Natural killer cell (primary cell): ENCODE results near the gene NSF. TPM values are rescaled to one million over a fixed set of nuclear protein-coding genes. Genes with fewer than 3 reads are reported as not detected.
"Not testable (repeated sequence)": the region's sequence is repeated elsewhere in the genome, so short reads cannot be mapped to it uniquely, and the experiment has no call there.

ENCODE experiments used
- ATAC-seq, 3 donors: fragments of 150-1000 bp in 2 of 3; fragments of 200-7000 bp in 1 of 3; cut with Tn5 transposase; 1 replicate in 1 of 3; 2 replicates in 2 of 3; pipeline ENCODE4 v1.10.0; 2021; ENCODE audit warnings: mild to moderate bottlenecking in 2 of 3, moderate library complexity in 2 of 3
- DNase-seq, 2 donors: peaks; one replicate each; pipeline versions ENCODE4 v3.0.0 to v3.0.0-alpha.2; 2013 to 2021; ENCODE audit warnings: mixed read lengths in 1 of 2
- H3K27ac ChIP-seq: one replicate; pipeline ENCODE4 v1.5.1; 2013; ENCODE audit warnings: mild to moderate bottlenecking, low read length
- H3K27me3 ChIP-seq: one replicate; pipeline ENCODE4 v1.6.1; 2013; ENCODE audit warnings: low read length; ENCODE audit not compliant: control insufficient read depth, insufficient read depth
- H3K36me3 ChIP-seq: one replicate; pipeline ENCODE4 v1.6.1; 2013; ENCODE audit warnings: low read length; ENCODE audit not compliant: control insufficient read depth, insufficient read depth
- H3K4me1 ChIP-seq: one replicate; pipeline ENCODE4 v1.6.1; 2013; ENCODE audit warnings: low read length; ENCODE audit not compliant: control insufficient read depth, insufficient read depth
- H3K4me3 ChIP-seq: one replicate; pipeline ENCODE4 v1.5.1; 2013; ENCODE audit warnings: low read length
- H3K9me3 ChIP-seq: one replicate; pipeline ENCODE4 v1.6.1; 2013; ENCODE audit warnings: low read length; ENCODE audit not compliant: control insufficient read depth, insufficient read depth
- H3K27ac Mint-ChIP-seq, 2 donors: one replicate each; pipeline ENCODE4 v1.8.0; 2022; ENCODE audit warnings: mild to moderate bottlenecking in 2 of 2, mixed read lengths in 2 of 2, moderate library complexity in 1 of 2
- H3K27me3 Mint-ChIP-seq, 2 donors: one replicate each; pipeline ENCODE4 v1.8.0; 2022; ENCODE audit warnings: low read depth in 2 of 2, mixed read lengths in 2 of 2
- H3K36me3 Mint-ChIP-seq: one replicate; pipeline ENCODE4 v1.8.0; 2022; ENCODE audit warnings: mixed read lengths
- H3K4me1 Mint-ChIP-seq, 2 donors: one replicate each; pipeline ENCODE4 v1.8.0; 2022; ENCODE audit warnings: mixed read lengths in 2 of 2
- H3K4me3 Mint-ChIP-seq: one replicate; pipeline ENCODE4 v1.8.0; 2022; ENCODE audit warnings: mild to moderate bottlenecking, moderate library complexity, mixed read lengths
- H3K9me3 Mint-ChIP-seq, 2 donors: one replicate each; pipeline ENCODE4 v1.8.0; 2022; ENCODE audit warnings: mixed read lengths in 2 of 2
- WGBS: methylation state at CpG from one replicate; pipeline ENCODE4 v1.1.7; 2013; ENCODE audit warnings: missing lambda C conversion rate; ENCODE audit not compliant: insufficient coverage; 5-methylcytosine and 5-hydroxymethylcytosine counted together
- intact Hi-C: fragments of 100-400 bp; cut with micrococcal nuclease; formaldehyde crosslinking; loops from one replicate; pipeline ENCODE4 v1.14.2; 2022
- total RNA-seq, 4 donors: library from RNA; stranded (reverse); fragments of 120-200 nt in 1 of 4; gene quantifications; one replicate each; pipeline versions ENCODE4 v1.2.3 to v1.2.4, GENCODE V29; 2013 to 2022

Gene NSF
- total RNA-seq, 3 donors from 2014 or later (not counting 1 experiment from before 2014, with no cell fraction given), result 32.2 to 45.1 (median 39.9) TPM

DNA sequence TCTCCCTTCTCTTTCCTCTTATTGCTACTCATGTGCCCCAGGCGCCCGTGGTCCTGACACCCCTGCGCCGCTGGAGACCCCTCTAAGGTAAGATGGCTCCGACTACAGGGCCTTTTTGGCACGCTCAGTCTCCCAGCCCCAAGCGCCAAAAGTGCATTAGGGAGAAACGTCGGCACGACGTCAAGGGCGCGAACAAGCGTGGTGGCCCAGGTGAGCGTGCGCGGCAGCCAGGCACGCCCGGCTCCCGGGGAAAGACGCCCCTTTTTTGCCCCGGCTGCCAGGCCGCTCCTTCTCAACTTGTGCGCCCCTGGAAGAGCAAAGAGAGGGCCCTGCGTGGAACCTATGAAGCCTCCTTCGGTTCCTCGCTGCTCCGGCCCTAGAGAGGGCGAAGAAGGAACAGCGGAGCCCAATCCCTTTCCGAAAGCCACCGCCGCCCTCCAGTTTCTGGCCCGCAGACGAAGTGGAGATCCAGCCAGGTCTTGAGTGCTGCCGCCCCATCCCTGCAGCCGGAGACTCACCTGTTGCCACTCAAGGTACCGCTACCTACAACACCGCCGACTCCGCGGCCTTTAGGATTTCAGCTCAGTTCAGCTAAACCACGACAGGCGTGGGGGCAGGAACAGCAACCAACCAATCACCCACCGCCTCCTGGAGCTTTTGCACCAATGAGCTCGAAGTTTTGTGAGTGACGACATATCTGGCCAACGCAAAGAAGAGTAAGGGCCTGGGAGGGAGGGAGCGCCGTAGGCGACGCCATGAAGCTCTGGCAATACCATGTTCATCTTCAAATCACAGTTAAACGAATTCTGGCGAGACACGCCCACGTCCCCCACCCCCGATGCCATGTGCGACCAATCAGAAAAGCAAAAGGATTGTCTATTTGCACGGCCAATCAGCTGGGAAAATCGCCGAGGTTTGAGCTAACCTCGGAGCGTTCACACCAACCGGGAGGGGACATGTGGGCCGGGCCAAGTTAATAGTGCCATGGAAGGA is 11.1 kb upstream of the NSF start, which contains the start of gene ARL17A:
ARL17A (minus strand) TSS at position 609 of the 993 bp plus-strand sequence. CDS start 3,369 bp downstream, outside the sequence.
- H3K4me1 Mint-ChIP-seq, H3K9me3 Mint-ChIP-seq: not testable (repeated sequence)
- peak in 1 of 2 donors; percentile 66 for DNase-seq

DNA sequence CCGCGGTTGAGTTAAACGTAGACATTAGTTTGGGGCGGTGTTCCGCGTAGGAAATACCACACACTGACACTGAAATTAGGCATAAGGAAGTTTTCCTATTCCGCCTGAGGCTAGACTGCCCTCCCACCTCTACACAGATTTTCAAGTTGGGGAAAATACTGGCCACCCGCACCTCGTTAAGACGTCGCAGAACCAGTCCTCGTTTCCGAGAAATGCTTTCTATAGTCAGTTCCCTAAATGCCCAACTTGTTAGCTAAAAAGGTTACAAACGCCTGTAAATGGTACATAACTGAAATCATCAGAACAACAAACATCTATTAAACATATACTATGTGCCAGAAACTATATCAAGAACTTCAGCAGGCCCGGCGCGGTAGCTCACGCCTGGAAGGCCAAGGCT is 10.4 kb upstream of the NSF start:
- H3K27ac ChIP-seq, result peak overlapping the region; percentile 49
- H3K27me3 ChIP-seq, intact Hi-C loops, H3K4me1 Mint-ChIP-seq, H3K27me3 Mint-ChIP-seq, H3K4me3 Mint-ChIP-seq, H3K36me3 ChIP-seq, H3K9me3 ChIP-seq, H3K4me1 ChIP-seq, H3K27ac Mint-ChIP-seq, H3K9me3 Mint-ChIP-seq, H3K36me3 Mint-ChIP-seq, H3K4me3 ChIP-seq, DNase-seq, ATAC-seq: not testable (repeated sequence)
- WGBS, result no CpG with 5 or more reads among the region's 18 CpGs

More for the DNA sequence above, 11.1 kb upstream of the NSF start, which contains the start of gene ARL17A:
- H3K27me3 ChIP-seq, H3K36me3 Mint-ChIP-seq, H3K4me1 ChIP-seq, H3K9me3 ChIP-seq, H3K36me3 ChIP-seq, H3K4me3 ChIP-seq, H3K4me3 Mint-ChIP-seq, H3K27me3 Mint-ChIP-seq, intact Hi-C loops, H3K27ac Mint-ChIP-seq: not testable (repeated sequence)
- no CpG with 5 or more reads among the region's 65 CpGs for WGBS
- peak; percentile 91 to 99 (median 92) for ATAC-seq
- peak within 1 kb of the TSS; percentile 49 for H3K27ac ChIP-seq

DNA sequence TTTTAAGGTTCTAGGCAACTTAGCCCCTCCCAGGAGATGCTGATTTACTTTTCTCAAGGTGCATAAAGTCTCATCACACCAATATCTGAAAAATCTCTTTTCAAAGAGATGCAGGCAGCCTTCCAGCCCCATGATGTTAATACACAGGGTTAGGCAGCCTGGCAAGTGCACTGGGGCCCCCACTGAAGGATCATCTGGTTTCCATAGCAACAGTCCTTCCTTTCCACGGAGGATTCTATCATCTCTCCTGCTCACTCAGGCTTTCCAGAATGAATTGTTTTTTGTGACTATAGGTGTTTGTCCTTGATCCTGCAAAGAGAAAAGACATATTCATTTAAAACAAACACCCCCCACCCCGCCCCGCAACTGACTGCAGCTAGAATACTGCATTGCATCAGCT is 5.0 kb upstream of the NSF start:
- H3K9me3 Mint-ChIP-seq, H3K4me1 Mint-ChIP-seq, DNase-seq, intact Hi-C loops, H3K36me3 Mint-ChIP-seq, H3K27me3 Mint-ChIP-seq, H3K27ac ChIP-seq, H3K27me3 ChIP-seq, H3K36me3 ChIP-seq, H3K9me3 ChIP-seq, H3K4me3 Mint-ChIP-seq, H3K27ac Mint-ChIP-seq, ATAC-seq, H3K4me3 ChIP-seq, H3K4me1 ChIP-seq: not testable (repeated sequence)
- no CpG with 5 or more reads among the region's 3 CpGs for WGBS

DNA sequence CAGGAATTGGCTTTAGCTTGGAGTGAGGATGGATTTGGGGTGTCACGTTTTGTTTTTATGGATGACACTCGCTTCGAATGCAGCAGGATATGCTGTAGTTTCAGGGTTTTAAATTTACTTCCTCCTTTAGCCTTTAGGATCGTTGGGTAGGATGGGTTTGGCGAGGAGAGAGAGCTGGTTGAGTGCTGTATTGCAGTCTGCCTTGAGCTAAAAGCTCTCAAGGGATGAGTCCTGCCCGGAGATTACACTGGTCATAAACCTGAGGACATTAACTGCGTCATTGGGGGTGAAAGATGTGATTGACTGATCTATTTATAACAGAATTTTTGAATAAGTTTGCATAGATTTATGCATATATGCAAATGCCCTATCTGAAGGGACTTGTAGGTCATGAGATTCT is 863 bp downstream of the NSF start:
- H3K4me3 Mint-ChIP-seq, H3K36me3 ChIP-seq, H3K27me3 ChIP-seq, H3K27ac ChIP-seq, H3K27ac Mint-ChIP-seq, DNase-seq, H3K9me3 ChIP-seq, H3K36me3 Mint-ChIP-seq, H3K9me3 Mint-ChIP-seq, H3K4me3 ChIP-seq, H3K27me3 Mint-ChIP-seq, intact Hi-C loops, H3K4me1 ChIP-seq, H3K4me1 Mint-ChIP-seq: not testable (repeated sequence)
- ATAC-seq, result peak; percentile 26 to 48 (median 45)
- WGBS, result no CpG with 5 or more reads among the region's 7 CpGs

DNA sequence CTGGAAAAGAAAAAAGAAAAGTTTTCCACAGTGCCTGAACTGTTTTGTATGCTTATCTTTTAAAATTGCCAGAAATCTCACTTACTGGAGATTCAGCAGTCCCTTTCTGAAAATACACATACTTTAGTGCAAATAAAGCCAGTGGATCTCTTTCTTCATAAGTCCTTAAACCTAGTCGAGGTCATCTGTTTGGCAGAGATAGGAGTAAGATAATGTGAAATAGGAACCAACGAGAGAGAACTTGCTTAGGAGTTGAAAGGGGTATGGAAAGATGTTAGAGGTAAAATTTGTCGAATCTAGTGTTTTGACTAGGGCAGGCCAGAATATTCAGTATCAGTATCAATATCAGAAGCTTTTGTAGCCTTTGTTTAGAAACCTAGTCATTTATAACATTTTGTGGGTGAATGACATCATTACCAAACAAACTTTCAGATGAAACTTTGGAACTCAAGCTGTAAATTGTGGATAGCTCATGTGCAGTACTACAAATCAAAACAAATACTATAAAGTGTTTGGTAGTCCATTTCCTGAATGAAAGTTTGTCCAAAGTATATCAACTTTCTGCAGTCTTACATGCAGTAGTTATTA is 8.0 kb downstream of the NSF start:
- H3K27me3 Mint-ChIP-seq, H3K9me3 ChIP-seq, H3K4me1 Mint-ChIP-seq, DNase-seq, H3K27me3 ChIP-seq, H3K9me3 Mint-ChIP-seq, H3K27ac Mint-ChIP-seq, H3K36me3 ChIP-seq, H3K4me3 Mint-ChIP-seq, ATAC-seq, intact Hi-C loops, H3K27ac ChIP-seq, H3K36me3 Mint-ChIP-seq, H3K4me1 ChIP-seq, H3K4me3 ChIP-seq: not testable (repeated sequence)
- no CpG with 5 or more reads among the region's 3 CpGs for WGBS

DNA sequence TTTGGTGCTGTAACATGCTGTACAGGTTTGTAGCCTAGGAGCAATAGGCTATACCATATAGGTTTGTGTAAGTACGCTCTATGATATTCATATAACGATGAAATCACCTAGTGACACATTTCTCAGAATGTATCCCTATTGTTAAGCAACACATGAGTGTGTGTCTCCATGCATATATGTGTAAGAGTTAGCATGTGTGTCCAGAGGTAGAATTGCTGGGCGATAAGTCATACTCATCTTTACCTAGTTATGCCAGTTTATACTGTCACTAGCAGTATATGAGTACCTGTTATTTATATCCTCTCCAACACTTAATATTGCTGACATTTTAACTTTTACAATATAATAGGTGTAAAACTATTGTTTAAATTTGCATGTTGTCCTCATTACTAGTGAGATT is 10.3 kb downstream of the NSF start:
- H3K4me1 Mint-ChIP-seq, H3K4me1 ChIP-seq, H3K9me3 ChIP-seq, H3K27ac Mint-ChIP-seq, H3K36me3 Mint-ChIP-seq, H3K27me3 ChIP-seq, H3K27ac ChIP-seq, H3K9me3 Mint-ChIP-seq, intact Hi-C loops, ATAC-seq, DNase-seq, H3K4me3 Mint-ChIP-seq, H3K4me3 ChIP-seq, H3K36me3 ChIP-seq, H3K27me3 Mint-ChIP-seq: not testable (repeated sequence)
- WGBS, result no CpG with 5 or more reads among the region's 3 CpGs

DNA sequence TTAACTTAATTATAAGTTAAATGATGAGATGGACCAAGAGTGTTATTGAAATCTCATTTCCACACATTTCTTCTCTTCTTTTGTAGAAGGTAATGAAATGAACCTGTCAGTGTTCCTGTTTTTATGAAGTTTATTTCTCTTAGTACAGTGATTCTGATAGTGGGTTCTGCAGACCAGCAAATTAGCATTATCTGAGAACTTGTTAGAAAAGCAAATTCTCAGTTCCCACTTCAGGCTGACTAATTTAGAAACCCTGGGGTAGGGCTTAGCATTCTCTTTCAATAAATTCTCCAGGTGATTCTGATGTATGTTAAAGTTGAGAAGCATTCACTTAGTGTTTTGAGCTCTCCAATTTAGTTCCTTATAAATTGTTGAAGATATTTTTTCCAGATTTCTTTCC is 12.7 kb downstream of the NSF start:
- H3K36me3 Mint-ChIP-seq, DNase-seq, intact Hi-C loops, H3K9me3 Mint-ChIP-seq, H3K36me3 ChIP-seq, H3K4me1 ChIP-seq, H3K4me3 ChIP-seq, H3K4me1 Mint-ChIP-seq, ATAC-seq, H3K9me3 ChIP-seq, H3K27me3 ChIP-seq, H3K27ac ChIP-seq, H3K27ac Mint-ChIP-seq, H3K27me3 Mint-ChIP-seq, H3K4me3 Mint-ChIP-seq: not testable (repeated sequence)
